HG03039 (cell line): Measurements from ENCODE around the gene RASD1.

ENCODE experiments used
- ATAC-seq: cut with Tn5 transposase; IDR thresholded peaks from one replicate; pipeline ENCODE4 v1.9.1; 2021; ENCODE audit warnings: mild to moderate bottlenecking, moderate library complexity; ENCODE audit not compliant: unreplicated experiment

The RASD1 gene

DNA sequence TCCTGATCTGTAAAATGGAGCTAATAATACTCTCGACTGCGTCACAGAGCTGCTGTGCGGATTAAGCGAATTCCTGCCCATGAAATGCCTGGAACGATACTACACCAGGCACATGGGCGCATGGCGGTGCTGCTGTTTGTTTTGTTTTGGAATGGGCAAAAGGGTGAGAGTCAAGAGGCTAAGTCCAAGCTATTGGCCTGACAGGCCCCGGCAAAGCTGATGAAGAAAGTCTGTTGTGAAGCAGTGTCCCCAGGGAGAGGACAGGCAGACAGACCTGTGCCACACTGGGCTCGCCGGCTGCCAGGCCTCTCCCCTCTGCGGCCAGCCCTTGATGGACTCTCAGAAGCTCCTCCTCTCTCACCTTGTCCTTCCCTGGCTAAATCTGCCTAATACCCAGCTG lies 31.3 kb upstream of the RASD1 start:
- ATAC-seq = no peak

DNA sequence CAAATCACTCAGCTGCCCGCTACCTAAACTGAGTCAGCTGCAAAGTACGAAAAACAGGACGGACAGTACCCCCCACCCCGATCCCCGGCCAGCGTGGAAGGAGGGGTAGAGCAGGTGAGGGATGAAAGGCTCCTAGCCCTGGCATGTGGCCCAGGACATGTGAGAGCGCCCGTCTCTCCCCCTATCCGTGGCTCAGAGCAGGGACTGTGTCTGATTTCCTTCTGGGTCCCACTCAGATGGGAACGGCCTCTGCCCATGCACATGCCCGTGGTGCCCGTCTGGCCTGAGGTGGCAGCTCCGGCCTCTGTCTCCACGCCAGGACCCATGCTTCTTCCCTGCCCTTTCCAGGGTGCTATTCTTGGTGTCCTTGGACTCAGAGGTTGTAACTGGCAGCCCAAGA lies 30.2 kb upstream of the RASD1 start:
- ATAC-seq = no peak

DNA sequence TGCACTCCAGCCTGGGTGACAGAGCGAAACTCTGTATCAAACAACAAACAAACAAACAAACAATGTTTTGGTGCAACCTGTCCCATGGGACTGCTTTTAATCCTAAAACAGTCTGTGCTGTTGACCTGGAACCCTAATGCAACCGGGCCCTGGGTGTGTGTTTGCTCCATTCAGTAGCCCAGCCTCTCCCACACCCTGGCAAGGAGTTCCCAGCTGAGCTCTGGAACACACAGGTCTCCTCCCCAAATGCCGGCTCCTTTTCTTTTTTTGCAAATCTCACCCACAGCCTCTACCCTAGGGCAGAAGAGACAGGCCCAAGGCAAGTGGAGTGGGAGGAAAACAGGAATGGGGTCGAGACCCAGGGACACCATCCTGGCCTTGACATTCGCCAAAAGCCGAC lies 29.8 kb upstream of the RASD1 start:
- ATAC-seq = no peak

DNA sequence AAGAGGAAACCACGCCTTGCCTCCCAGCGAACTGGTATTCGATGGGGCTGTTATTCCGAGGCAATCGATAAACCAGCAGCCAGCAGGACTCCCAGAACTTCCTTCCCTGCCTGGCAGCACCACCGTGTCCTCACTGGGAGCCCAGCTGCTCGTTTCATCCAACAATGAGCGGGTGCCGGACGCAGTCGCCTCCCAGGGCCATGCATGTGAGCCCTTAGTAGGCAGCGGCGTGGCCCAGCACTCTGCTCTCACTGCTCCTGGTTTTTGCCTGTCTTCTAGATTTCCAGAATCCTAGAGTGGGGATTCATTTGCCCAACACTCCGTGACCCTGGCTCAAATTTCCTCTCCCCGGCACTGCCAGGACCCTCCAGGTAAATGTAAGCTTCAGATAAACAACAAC lies 29.1 kb upstream of the RASD1 start:
- no peak for ATAC-seq

DNA sequence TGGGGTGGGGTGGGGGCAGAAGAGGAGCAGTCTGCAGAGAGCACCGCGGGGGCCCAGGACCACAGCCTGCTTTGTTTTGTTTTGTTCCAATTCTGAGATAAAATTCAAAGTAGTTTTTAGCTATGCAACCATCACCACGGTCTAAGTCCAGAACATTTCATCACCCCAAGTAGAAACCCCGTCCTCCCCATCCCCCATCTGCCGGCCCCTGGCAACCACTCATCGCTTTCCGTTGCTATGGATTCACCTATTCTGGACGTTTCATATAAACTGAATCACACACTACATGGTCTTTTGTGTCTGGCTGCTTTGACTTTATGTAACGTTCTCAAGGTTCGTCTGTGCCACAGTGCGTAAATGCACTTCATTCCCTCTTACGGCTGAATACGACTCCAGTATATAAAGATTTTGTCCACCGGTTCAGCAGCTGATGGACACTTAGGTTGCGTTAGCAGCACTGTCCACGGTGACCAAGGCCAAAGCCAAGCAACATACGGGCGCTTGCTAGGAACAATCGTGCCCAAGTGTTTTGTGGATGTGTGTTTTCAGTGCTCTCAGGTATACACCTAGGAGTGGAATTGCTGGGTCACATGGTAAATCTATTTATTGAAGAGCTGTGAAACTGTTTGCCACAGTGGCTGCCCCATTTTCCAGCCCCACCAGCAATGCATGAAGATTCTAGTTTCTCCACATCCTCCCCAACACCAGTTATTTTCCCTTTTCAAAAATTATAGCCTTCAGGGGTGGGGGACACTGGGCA lies 27.7 kb upstream of the RASD1 start:
- no peak for ATAC-seq

DNA sequence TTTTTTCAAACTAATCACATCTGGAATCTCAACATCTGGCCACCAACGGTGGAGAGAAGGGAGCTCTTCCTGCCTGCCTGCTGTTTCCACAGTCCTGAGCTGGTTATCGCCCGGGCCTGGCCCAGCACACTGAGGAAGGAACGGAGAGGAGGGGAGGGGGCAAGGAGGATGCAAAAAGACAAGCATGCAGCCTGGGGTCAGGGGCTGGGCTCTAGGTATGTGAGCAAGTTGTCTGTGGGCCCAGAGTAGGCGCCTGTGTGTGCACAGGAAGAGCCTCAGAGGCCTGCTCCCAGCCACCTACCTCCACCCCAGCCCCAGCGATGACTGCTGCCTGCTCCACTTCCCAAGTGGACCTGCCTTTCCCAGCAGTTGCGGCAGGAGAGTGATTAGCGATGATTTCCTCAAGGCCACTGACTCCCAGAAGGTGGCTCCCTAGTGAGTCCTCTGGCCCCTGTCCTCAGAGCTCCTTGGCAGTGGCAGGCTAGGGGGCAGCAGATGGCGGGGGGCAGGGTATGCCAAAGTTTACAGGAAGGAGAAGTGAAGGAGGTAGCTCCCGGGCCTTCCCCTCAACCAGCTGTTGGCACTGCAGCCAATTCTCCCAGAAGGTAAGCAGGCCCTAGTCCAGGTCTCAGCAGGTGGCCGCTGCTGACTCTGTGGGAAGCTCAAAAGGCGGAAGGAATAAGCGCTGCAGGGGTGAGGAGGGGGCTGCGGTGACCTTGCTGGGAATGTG lies 27.0 kb upstream of the RASD1 start:
- no peak for ATAC-seq

DNA sequence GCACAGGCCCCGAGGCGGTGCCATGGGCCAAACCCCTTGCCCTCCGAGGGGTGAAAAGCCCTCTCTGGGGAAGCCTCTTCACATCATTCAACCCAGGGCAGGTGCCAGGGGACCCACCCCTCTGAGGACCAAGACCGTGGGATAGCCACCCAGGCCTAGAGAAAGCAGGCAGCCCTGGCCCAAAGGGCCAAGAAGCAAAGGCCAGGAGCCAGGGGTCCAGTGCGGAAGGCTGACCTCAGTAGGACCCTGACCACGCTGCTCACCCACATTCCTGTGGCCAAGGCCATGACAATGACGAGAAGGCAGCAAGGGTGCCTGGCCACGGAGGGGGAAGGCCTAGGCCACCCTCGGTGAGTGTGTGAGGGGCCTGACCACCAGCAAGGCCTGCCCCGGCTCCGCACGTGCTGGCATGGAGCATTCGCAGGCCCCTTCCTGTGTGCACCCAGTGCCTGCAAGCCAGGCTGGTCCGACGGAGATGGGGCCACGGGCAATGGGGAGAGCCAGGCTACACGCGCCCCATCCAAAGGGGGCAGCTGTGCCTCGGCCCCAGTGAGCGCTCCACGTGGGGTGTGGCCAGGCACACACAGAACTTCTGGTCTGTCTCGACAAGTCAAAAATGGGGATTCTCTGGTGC lies 24.5 kb upstream of the RASD1 start:
- no peak for ATAC-seq

DNA sequence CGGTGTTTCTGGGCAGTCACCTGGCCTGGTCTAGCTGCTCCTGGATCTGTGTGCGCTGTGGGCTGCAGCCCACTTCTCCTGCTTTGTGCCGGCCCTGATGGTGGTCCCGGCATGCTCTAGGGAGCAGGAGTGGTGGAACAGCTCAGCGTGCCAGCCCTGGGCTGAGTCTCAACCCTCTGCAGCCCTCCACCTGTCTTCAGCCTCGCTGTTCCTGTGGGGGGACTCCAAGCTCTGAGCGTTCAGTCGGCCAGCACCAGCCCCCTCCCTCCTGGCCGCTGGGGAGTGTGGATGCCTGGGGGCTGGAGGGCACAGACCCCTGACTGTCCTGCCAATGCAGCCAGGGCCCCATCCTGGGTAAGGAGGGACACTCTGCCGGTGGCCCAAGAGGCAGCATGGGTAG lies 23.7 kb upstream of the RASD1 start:
- no peak for ATAC-seq

DNA sequence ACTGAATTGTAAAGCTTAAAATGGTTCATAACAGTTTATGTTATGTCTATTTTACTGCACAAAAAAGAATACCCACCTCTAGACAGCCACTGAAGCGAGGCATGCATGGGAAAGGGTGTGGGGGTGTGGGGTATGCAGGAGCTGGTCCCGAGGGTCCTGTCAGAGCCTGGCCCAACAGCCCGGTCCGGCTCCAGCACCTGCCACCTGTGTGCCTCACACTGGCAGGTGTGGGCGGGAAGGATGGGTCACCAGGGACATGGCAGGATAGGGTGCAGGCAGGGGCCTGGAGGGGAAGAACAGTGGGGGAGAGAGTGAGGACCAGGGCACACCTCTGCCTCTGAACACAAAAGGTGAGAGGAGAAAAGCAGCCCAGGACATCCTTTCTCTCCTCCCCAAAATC lies 22.8 kb upstream of the RASD1 start:
- no peak for ATAC-seq

DNA sequence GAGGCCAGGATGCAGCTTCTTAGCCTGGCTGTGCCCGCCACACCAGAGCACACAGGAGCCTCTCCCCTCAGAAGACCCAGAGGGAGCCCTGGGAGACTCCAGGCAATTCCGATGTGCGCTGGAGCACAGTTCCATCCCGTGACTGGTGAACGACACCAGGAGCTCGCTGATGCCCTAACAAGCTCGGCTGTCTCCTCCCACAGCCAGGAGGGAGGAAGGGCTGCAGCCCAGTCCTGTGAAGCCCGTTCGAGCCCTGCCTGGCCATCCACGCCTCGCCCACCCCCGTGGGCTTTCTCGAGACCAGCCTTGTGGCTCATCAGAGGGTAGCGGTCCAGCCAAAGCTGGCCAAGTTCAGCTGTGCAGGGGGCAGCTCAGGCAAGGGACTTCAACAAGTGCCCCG lies 21.8 kb upstream of the RASD1 start:
- ATAC-seq = no peak

DNA sequence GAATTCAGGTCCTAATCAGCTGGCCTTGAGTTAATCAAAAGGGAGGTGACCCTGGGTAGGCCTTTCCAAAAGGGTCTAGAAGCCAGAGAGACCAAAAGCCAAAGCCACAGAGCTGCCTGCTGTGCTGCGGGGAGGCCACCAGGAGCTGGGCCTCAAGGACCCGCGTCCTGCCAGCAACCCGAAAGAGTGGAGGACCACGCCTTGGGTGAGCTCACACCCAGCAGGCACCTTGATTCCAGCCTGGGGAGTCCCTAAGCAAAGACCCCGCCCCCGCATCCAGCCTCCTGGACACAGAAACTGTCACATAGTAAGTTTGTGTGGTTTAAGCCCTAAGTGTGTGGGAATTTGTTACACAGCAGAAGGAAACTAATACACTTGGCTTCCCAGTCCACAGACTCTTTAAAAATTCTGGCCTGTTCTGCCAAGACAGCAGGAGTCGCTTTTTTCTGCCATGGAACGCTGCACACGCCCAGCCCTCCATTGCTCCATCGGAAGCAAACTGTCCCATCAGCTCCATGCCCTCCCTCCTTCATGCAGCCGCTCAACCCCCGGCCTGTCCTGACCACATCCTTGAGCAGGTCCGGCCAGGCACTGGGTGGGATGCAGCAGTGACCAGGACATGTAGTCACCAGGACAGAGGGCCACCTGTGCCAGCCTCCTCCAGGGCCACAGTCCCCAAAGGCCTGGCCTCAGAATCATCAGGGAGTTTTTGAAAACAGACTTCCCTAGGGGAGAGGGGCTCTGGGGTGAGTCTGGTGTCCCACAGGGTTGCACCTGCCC lies 20.9 kb upstream of the RASD1 start:
- no peak for ATAC-seq

DNA sequence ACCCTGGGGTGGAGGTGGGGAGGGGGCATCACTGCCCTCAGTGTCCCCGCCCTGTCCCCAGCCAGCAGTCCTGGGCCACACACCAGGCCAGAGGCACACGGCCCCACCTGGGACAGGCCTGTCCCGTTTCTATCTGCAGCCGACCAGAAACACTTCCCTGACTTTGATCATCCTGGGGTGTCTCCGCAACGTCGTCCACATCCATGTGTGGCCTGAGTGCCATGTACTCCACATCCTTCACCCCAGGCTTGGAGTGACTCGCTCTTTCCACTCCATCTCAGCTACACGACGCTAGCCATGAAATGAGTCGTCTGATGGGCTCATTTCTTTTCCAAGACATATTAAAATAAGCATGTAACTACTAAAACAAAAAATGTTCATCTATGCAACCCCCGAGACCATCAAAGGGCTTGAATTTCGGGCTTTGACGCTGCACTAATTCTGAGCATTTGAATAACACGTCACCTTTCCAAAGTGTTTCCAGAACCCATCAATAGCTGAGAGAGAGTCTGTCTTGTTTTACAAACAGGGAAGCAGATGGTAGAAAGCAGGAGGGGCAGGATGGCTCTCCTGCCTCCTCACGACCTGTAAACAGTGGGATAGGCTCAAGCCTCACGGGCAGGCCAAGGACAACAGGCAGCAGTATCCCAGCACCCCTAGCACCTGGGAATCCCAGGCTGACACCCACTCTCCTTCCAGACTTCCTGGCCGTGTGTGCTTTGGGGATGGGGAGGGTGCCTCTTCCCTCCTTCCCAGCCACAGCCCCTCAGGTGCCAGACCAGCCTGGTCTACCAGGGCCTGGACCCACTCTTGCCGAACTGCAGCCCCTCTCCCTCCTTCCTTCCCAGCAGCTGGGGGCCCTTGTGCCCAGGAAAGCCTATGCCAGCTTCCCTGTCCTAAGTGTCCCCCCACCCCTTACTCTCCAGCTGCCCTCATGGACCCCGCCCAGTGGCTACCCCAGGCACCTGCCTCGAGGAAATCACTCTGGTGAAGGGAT lies 20.0 kb upstream of the RASD1 start:
- no peak for ATAC-seq

DNA sequence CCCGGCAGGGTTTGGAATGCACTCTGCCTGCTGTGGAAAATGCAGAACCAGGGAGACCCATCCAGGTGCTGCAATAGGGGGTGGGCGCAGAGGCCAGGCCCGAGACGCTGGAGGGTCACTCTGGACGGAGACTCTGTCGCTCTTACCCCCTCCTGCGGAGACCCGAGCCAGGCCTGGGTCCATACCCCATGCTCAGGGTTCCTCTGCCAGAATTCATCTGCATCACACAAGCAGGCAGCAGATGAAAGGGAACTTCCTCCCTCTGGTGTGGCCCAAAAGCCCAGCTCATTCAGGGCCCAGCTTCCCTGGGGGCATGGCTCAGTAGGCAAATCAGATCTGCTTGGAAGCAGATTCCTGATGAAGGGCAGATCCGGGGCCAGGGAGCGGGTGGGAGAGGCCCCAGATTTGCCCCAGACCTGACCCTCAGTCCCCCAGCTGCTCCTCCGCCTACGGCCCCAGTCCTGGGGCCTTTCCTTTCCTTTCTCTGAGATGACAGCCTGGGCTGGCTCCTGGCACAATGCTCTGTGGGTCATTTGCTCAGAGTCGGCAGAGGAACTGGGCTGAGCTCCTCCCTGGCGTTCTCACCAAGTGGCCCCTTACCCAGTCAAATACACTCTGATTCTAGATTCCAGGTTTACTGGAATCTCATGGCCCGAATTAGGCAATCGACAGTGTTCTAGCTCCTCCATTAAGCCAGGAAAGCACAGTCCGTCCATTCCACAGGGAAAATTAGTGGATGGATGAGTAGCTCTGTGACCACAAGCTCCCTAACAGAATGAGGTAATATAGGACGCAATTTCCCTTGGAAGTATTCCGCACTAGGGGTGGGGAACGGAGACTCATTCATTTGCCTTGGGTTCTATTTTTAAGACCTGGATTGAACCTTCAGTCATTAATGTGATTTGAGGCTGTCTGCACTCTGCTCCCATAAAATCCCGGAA lies 19.1 kb upstream of the RASD1 start:
- ATAC-seq = no peak

DNA sequence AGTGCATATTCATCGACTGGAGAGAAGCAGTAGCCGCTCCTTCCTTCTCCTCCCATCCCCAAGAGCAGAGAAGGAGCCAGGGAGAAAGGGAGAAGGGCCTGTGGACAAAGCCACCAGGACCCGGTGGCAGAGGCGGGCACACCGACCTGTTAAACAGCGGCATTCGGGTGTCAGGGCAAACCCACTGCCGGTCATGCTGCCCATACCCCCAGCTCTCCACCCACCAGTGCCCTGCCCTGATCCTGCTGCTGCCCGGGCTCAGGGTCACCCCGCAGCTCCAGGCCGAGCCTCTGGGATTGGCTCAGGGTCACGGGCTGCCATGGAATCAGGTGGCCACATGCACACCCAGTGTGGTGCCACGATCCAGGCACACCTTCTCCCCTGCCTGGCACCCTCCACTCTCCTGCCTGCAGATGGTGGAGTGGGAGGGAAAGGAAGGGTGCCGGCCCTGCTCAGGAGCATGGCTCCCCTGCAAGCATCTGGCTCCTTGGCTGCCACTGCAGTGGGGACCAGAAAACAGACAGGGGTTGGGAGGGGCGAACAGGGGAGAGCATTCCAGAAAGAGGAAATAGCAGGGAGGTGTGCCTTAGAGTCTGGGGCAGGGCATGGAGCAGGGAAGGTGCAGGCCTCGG lies 18.3 kb upstream of the RASD1 start:
- no peak for ATAC-seq

DNA sequence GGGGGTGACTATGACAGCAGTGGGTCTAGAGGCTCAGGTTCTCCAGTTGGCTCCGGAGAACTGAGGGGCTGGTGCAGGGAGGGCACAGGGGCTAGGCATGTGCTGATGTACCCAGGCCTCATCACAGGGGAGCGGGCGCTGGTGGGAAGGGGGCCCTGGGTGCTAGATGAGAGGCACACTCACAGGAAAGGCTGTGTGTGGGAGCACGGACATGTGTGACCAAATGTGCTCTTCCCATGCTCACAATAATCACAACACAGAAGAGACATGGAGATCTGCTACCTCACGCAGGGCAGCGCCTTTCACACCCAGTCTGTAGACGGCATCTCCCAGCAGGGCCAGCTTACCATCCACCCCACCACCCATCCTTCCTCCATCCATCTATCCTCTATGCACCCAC lies 17.4 kb upstream of the RASD1 start:
- ATAC-seq = no peak

DNA sequence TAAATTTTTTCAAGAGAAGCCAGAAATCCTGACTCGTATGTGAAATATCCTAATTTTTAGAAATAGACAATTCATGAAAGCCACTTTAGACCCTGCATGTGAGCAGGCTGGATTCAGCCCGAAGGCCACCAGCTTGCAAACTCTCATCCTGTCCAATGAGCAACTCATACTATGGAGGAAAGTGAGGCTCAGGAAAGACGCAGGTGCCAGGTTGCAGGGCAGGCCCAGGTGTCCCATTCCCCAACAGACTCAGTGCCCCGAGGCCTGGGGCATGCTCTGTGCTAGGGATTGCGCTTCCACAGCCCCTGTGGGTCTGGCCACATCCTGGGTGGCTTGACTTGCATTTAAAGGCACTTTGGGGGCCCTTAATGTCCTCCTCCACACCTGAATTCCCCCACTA lies 16.7 kb upstream of the RASD1 start:
- ATAC-seq = no peak

DNA sequence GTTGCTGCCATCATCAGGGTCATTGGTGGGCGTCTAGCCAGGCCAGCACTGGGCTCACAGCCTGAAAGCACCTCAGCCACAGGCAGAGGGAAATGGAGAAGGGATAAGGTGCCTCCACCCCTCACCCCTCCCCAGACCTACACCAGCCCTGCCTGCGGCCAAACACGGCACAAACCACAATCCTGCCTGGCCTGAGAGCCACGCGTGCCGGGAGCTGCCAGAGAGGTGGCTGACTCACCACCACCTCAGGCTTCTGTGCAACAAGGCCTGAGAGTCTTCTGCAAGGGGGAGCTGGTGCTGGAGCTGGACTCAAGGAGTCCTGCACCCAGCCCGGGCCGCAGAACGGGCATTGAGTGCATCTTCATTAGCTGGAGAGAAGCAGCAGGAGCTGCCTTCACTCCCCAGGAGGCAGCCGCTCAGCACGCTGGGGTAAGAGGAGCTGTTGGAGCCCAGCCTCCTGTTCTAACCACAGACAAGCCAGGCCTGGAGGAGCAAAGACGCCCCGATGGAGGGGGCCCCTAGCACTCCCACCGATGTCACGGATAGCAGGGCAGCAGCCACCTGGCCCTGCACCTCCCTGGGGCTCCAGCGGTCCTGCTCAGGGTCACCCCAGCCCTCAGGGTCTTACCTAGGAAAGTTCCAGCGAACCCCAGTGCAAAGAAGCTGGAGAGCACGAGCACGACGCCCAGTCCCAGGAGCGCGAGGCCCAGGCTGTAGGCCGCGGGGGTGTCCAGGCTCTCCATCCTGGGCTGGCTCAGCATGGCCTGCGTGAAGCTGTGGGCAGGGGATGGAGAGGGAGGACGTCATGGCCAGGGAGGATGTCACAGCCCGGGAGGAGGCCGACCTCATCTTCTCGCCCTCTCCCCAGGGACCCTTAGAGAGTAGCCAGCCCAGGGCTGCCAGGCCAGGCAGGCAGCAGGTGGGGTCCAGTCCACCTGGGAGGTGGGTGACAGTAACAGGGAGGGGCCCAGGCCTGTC lies 16.0 kb upstream of the RASD1 start:
- no peak for ATAC-seq
